ENCODE measurements around the gene DDX39B.
"Not testable (repeated sequence)": the region's sequence is repeated elsewhere in the genome, so short reads cannot be mapped to it uniquely, and the experiment has no call there.

GRCh38 chr6:31496826-31497225 lies 45.0 kb downstream of the DDX39B start:
- TF ChIP-seq ZNF658 (tag by site-specific recombination; IDR thresholded peaks at IDR 0.05); ZNF510 (tag by site-specific recombination; IDR thresholded peaks at IDR 0.05; ENCODE audit: insufficient replicate concordance); ZNF394 (tag by site-specific recombination; IDR thresholded peaks at IDR 0.05; ENCODE audit: borderline replicate concordance); TSHZ1 (tag by site-specific recombination; IDR thresholded peaks at IDR 0.05; ENCODE audit: borderline replicate concordance); ZBTB26 (tag by site-specific recombination; optimal IDR thresholded peaks at IDR 0.05); CTCF (tag by site-specific recombination; IDR thresholded peaks at IDR 0.05); ZNF341 (tag by site-specific recombination; IDR thresholded peaks at IDR 0.05; ENCODE audit: low read depth); TCF7L2 (IDR thresholded peaks at IDR 0.05; ENCODE audit: borderline replicate concordance, low read depth, low read length); ZNF596 (tag by site-specific recombination; IDR thresholded peaks at IDR 0.05); ZBTB1 (tag by site-specific recombination; IDR thresholded peaks at IDR 0.05); REST (tag by site-specific recombination; IDR thresholded peaks at IDR 0.05); ZNF24 (tag by site-specific recombination; IDR thresholded peaks at IDR 0.05); SALL2 (tag by site-specific recombination; IDR thresholded peaks at IDR 0.05; ENCODE audit: borderline replicate concordance); OSR2 (tag by site-specific recombination; IDR thresholded peaks at IDR 0.05): not testable (repeated sequence)
